Lower leg skin (tissue), 4 donors: ENCODE data around the gene TREM1. TPM values are rescaled to one million over a fixed set of nuclear protein-coding genes. Genes with fewer than 3 reads are reported as not detected.

Source experiments
- DNase-seq, 2 donors: peaks; one replicate each; pipeline ENCODE4 v3.0.0-alpha.2; 2019; ENCODE audit warnings: low spot score in 2 of 2
- H3K4me3 ChIP-seq: fragments of 200-600 bp; sonication (generic); 2 replicates; pipeline ENCODE4 v1.5.1; 2017; ENCODE audit warnings: mild to moderate bottlenecking, low read depth; ENCODE audit not compliant: poor library complexity, severe bottlenecking
- POLR2A ChIP-seq, 2 donors: fragments of 450-650 bp; IDR thresholded peaks; one replicate each; pipeline ENCODE4 v1.6.1; 2016 to 2017; ENCODE audit warnings: antibody characterized with exemption in 2 of 2, mild to moderate bottlenecking in 1 of 2, moderate library complexity in 1 of 2
- WGBS, 2 donors: methylation state at CpG; one replicate each; pipeline ENCODE4 v1.1.5; 2018; 5-methylcytosine and 5-hydroxymethylcytosine counted together
- intact Hi-C: fragments of 100-400 bp; cut with DNase I; formaldehyde crosslinking; loops from one replicate; pipeline ENCODE4 v1.15.0; 2023; ENCODE audit warnings: low total_unique reads
- total RNA-seq, 4 donors: library from RNA; depleted of rRNA; stranded (reverse); fragments of >200 nt; gene quantifications; one replicate each; pipeline ENCODE4 v1.1.0, GENCODE V29; 2016
- TF ChIP-seq, protein P1 (sequence below), 3 donors: fragments of 450-650 bp; IDR thresholded peaks; one replicate each; pipeline ENCODE4 v1.5.1; 2016; ENCODE audit warnings: antibody characterized with exemption in 3 of 3, mild to moderate bottlenecking in 3 of 3, moderate library complexity in 2 of 3

Gene TREM1
- total RNA-seq, 4 donors from 2014 or later: 0.49 to 0.83 TPM; not detected in 2

GRCh38 chr6:41332241-41332640 is 45.8 kb upstream of the TREM1 start:
- intact Hi-C loops: no loop called here
- WGBS, 2 donors: 71 to 77% methylated on average over 8 of the region's 8 CpGs
- no peak for DNase-seq
- TF ChIP-seq POLR2A (IDR thresholded peaks at IDR 0.05): no peak
- TF ChIP-seq, protein P1, sequence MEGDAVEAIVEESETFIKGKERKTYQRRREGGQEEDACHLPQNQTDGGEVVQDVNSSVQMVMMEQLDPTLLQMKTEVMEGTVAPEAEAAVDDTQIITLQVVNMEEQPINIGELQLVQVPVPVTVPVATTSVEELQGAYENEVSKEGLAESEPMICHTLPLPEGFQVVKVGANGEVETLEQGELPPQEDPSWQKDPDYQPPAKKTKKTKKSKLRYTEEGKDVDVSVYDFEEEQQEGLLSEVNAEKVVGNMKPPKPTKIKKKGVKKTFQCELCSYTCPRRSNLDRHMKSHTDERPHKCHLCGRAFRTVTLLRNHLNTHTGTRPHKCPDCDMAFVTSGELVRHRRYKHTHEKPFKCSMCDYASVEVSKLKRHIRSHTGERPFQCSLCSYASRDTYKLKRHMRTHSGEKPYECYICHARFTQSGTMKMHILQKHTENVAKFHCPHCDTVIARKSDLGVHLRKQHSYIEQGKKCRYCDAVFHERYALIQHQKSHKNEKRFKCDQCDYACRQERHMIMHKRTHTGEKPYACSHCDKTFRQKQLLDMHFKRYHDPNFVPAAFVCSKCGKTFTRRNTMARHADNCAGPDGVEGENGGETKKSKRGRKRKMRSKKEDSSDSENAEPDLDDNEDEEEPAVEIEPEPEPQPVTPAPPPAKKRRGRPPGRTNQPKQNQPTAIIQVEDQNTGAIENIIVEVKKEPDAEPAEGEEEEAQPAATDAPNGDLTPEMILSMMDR (IDR thresholded peaks at IDR 0.05): no peak
- no peak overlapping the region for H3K4me3 ChIP-seq

DNA sequence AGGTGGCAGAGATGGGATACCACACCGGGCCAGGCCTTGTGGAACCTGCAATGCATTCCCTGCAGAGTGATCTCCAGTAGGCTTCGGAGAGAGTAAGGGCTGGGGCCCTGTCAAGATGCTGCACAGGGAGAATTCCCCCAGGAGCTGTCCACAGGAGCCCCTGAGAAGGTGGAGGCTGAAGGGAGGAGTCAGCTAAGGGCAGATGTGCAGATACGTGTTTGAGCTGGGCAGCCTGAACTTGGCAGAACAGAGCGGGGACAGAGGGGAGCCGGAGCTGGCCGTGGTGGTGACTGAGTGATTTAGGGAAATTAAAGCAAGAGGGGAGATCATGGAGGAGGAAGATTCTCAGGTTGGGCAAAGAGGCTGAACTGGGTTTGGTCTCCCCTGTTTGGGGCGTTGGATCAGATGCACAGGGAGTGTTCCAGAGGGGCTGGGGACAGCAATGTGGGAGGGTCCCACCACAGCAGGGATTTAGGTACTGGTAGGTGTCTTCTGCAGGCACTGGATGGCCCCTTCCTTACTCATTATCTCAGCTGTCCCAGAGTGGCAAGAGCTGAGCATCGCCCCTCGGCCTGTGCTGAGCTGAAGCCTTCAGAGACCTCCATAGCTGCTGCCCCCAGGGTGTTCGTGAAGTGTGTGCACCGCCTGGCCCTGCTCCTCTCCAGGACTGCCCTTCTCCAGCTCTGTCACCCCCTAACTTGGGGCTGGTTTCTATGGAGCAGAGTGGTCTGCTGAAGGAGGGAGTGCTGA is 45.1 kb upstream of the TREM1 start:
- 88 to 94% methylated on average over 11 of the region's 11 CpGs for WGBS, 2 donors
- intact Hi-C loops: no loop called here
- no peak overlapping the region for H3K4me3 ChIP-seq
- no peak for DNase-seq
- TF ChIP-seq POLR2A (IDR thresholded peaks at IDR 0.05): no peak
- TF ChIP-seq, protein P1 (IDR thresholded peaks at IDR 0.05): no peak

- WGBS, 2 donors: 73 to 88% methylated on average over 2 of the region's 2 CpGs
- no peak for DNase-seq
- no peak overlapping the region for H3K4me3 ChIP-seq
- intact Hi-C loops: no loop called here
- no peak for TF ChIP-seq POLR2A (IDR thresholded peaks at IDR 0.05)
- TF ChIP-seq, protein P1 (IDR thresholded peaks at IDR 0.05): no peak
These were observed 40.7 kb upstream of the TREM1 start for GRCh38 chr6:41327177-41327576.

DNA sequence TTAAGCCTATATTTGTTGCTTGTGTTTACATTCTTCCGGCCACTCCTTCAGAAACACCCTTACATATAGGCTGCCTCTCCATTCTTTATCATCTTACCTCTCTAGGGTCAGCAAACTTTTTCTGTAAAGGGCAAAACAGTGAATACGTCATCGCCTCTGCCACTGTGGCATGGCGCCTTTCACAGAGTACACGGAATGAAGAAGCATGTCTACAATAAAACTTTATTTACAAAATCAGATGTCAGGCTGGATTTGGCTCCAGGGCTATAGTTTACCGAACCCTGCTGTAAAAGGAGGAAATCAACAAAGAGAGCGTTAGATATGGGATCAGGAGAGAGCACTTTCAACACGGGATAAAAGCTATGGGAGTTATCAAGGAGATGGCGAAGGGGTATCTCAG is 39.6 kb upstream of the TREM1 start:
- WGBS, 2 donors: 64 to 72% methylated on average over 9 of the region's 9 CpGs
- no peak for TF ChIP-seq POLR2A (IDR thresholded peaks at IDR 0.05)
- TF ChIP-seq, protein P1 (IDR thresholded peaks at IDR 0.05): no peak
- no peak for DNase-seq
- intact Hi-C loops: no loop called here
- no peak overlapping the region for H3K4me3 ChIP-seq

GRCh38 chr6:41325446-41326066 is 39.1 kb upstream of the TREM1 start:
- no peak for DNase-seq
- H3K4me3 ChIP-seq: no peak overlapping the region
- WGBS, 2 donors: 52% methylated on average over 4 of the region's 4 CpGs
- intact Hi-C loops: no loop called here
- no peak for TF ChIP-seq POLR2A (IDR thresholded peaks at IDR 0.05)
- TF ChIP-seq, protein P1 (IDR thresholded peaks at IDR 0.05): no peak
